Activated CD4-positive, alpha-beta memory T cell treated with anti-CD3 and anti-CD28 coated beads for 36 hours (primary cell): ENCODE data around the gene PTPN22. TPM values are rescaled to one million over a fixed set of nuclear protein-coding genes. Genes with fewer than 3 reads are reported as not detected.

Source experiments
- CTCF ChIA-PET: fragments of 350-600 bp; sonication (Branson Sonifier 250); formaldehyde crosslinking; loops from one replicate; lab custom pipeline; 2021; ENCODE audit warnings: antibody characterized with exemption, inconsistent platforms; lab: Charles Lee
- POLR2A ChIA-PET: fragments of 350-600 bp; sonication (Branson Sonifier 250); formaldehyde crosslinking; loops from one replicate; lab custom pipeline; 2021; ENCODE audit warnings: antibody characterized with exemption; lab: Charles Lee
- DNase-seq: peaks from one replicate; pipeline ENCODE4 v3.0.0-alpha.2; 2020
- H3K27ac Mint-ChIP-seq: one replicate; pipeline ENCODE4 v1.8.0; 2021; ENCODE audit warnings: mixed read lengths
- H3K27me3 Mint-ChIP-seq: one replicate; pipeline ENCODE4 v1.8.0; 2021; ENCODE audit warnings: mixed read lengths
- H3K36me3 Mint-ChIP-seq: one replicate; pipeline ENCODE4 v1.8.0; 2021; ENCODE audit warnings: mixed read lengths
- H3K4me1 Mint-ChIP-seq: one replicate; pipeline ENCODE4 v1.8.0; 2021; ENCODE audit warnings: low read depth, mixed read lengths
- H3K4me3 Mint-ChIP-seq: one replicate; pipeline ENCODE4 v1.8.0; 2021; ENCODE audit warnings: mild to moderate bottlenecking, mixed read lengths
- H3K9me3 Mint-ChIP-seq: one replicate; pipeline ENCODE4 v1.8.0; 2021; ENCODE audit warnings: mixed read lengths
- intact Hi-C: fragments of 100-400 bp; cut with micrococcal nuclease; formaldehyde crosslinking; loops from one replicate; pipeline ENCODE4 v1.15.1; 2023
- total RNA-seq, 2 experiments: library from RNA; stranded (reverse); gene quantifications; one replicate each; pipeline ENCODE4 v1.2.3, GENCODE V29; 2021

PTPN22 gene
- total RNA-seq, 2 experiments from 2014 or later, result 45.2 to 45.7 TPM

- intact Hi-C loops, result no loop called here
- H3K9me3 Mint-ChIP-seq, result no peaks in the 10 kb centered on the region
- POLR2A ChIA-PET, result interaction anchor here (0.7 to 1.7 kb wide), 4 partner anchors 11 to 788 kb away, joined by 3 to 5 read pairs (median 4); partner anchors contain the start of genes DCLRE1B and HIPK1
- no peaks in the 10 kb centered on the region for H3K27me3 Mint-ChIP-seq
- CTCF ChIA-PET, result interaction anchor here (0.7 to 1.3 kb wide), 2 partner anchors 18 to 458 kb away, joined by 6 read pairs; partner anchors contain the start of genes AP4B1 and DCLRE1B
- H3K36me3 Mint-ChIP-seq, result peaks cover 1% of the 10 kb centered on the region
- no peak overlapping the region for H3K27ac Mint-ChIP-seq
- peaks cover 22% of the 10 kb centered on the region for H3K4me1 Mint-ChIP-seq
- no peak for DNase-seq
- no peak overlapping the region for H3K4me3 Mint-ChIP-seq
Measured at GRCh38 chr1:113886417-113887401, 15.2 kb upstream of the PTPN22 start.

DNA sequence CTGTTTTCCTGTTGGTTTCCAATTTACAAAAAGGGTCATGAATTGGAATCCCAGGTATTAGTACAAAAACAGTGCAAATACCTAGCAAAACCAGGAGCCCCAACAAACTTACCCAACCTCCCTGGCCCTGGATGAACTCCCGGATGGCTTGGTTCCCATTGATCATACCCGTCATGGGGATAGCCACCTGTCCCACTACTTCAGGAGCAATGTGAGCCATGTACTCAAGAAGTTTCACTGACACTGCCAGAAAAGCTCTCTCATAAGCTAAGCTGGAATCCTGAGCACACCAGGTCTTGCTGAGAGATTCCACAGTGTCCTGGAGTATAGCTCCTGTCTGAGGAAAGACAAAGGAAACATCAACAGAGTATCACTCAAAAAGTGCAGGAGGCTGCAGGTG, 10.1 kb upstream of the PTPN22 start:
- H3K4me3 Mint-ChIP-seq, result no peak overlapping the region
- intact Hi-C loops, result no loop called here
- POLR2A ChIA-PET, result interaction anchor here (0.8 to 2.2 kb wide), 4 partner anchors 14 to 49 kb away, joined by 3 to 6 read pairs (median 4); partner anchors contain the start of gene AP4B1
- no peaks in the 10 kb centered on the region for H3K9me3 Mint-ChIP-seq
- no peak for DNase-seq
- no peaks in the 10 kb centered on the region for H3K27me3 Mint-ChIP-seq
- CTCF ChIA-PET, result interaction anchor here (1.4 to 1.6 kb wide), 2 partner anchors 14 to 46 kb away, joined by 3 to 4 read pairs; no protein-coding TSS in a partner anchor
- no peak overlapping the region for H3K27ac Mint-ChIP-seq
- H3K4me1 Mint-ChIP-seq, result peaks cover 41% of the 10 kb centered on the region
- H3K36me3 Mint-ChIP-seq, result peaks cover 5% of the 10 kb centered on the region

- Mint-ChIP-seq H3K27me3 (no peaks in the 10 kb centered on the region), H3K9me3 (no peaks in the 10 kb centered on the region), H3K36me3 (peaks cover 4% of the 10 kb centered on the region), H3K27ac (peak overlapping the region; percentile 9), H3K4me1 (peaks cover 49% of the 10 kb centered on the region), H3K4me3 (no peak overlapping the region)
- intact Hi-C loops, result no loop called here
- no peak for DNase-seq
- CTCF ChIA-PET, result interaction anchor here (1.1 kb wide), 1 partner anchor 43 kb away, joined by 3 read pairs; no protein-coding TSS in a partner anchor
- POLR2A ChIA-PET, result interaction anchor here (1.9 kb wide), 1 partner anchor 24 kb away, joined by 8 read pairs; the partner anchor contains the start of gene AP4B1
Measured at GRCh38 chr1:113879739-113880038, 8.2 kb upstream of the PTPN22 start.

DNA sequence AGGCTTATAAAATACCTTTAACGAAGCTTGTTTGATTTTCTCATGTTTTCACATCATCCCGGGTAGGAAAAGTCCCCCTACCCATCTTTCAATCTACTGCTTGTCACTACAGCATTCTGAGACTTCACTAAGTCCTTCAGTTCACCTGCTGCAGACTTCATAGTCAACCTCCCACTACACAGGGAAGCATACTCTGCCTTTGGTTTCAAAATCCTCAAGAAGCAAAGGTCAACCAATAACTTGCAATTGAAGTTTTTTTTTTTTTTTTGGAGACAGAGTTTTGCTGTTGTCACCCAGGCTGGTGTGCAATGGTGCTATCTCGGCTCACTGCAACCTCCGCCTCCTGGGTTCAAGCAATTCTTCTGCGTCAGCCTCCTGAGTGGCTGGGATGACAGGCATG, 4.7 kb upstream of the PTPN22 start:
- H3K4me3 Mint-ChIP-seq, result no peak overlapping the region
- peaks cover 7% of the 10 kb centered on the region for H3K36me3 Mint-ChIP-seq
- no peaks in the 10 kb centered on the region for H3K9me3 Mint-ChIP-seq
- no peak for DNase-seq
- intact Hi-C loops, result no loop called here
- ChIA-PET CTCF (interaction anchor here (0.8 to 1.5 kb wide), 3 partner anchors 10 to 40 kb away, joined by 3 to 12 read pairs (median 3); partner anchors contain the start of gene AP4B1), POLR2A (interaction anchor here (2.9 kb wide), 1 partner anchor 28 kb away, joined by 10 read pairs; the partner anchor contains the start of genes AP4B1 and DCLRE1B)
- H3K4me1 Mint-ChIP-seq, result peaks cover 75% of the 10 kb centered on the region
- H3K27ac Mint-ChIP-seq, result no peak overlapping the region
- no peaks in the 10 kb centered on the region for H3K27me3 Mint-ChIP-seq

GRCh38 chr1:113875714-113876113, 4.2 kb upstream of the PTPN22 start:
- DNase-seq, result no peak
- Mint-ChIP-seq H3K4me1 (peaks cover 71% of the 10 kb centered on the region), H3K36me3 (peaks cover 9% of the 10 kb centered on the region), H3K4me3 (no peak overlapping the region), H3K9me3 (no peaks in the 10 kb centered on the region), H3K27me3 (no peaks in the 10 kb centered on the region), H3K27ac (peak overlapping the region; percentile 85)
- intact Hi-C loops, result loop anchor here (2.0 kb wide), 1 partner anchor 41 kb away; no protein-coding TSS in a partner anchor
- CTCF ChIA-PET, result interaction anchor here (0.9 to 1.5 kb wide), 2 partner anchors 29 to 40 kb away, joined by 3 to 12 read pairs; partner anchors contain the start of gene AP4B1
- POLR2A ChIA-PET, result interaction anchor here (1.2 to 2.9 kb wide), 2 partner anchors 10 to 28 kb away, joined by 5 to 10 read pairs; partner anchors contain the start of genes AP4B1 and DCLRE1B

- peaks cover 13% of the 10 kb centered on the region for H3K36me3 Mint-ChIP-seq
- peak overlapping the region; percentile 30 for H3K4me3 Mint-ChIP-seq
- ChIA-PET CTCF (interaction anchor here (0.6 to 1.6 kb wide), 5 partner anchors 10 to 67 kb away, joined by 3 to 5 read pairs (median 3); partner anchors contain the start of gene HIPK1), POLR2A (interaction anchor here (0.9 to 2.9 kb wide), 4 partner anchors 30 to 115 kb away, joined by 4 to 11 read pairs (median 8); partner anchors contain the start of genes AP4B1, DCLRE1B, HIPK1 and PHTF1)
- H3K27me3 Mint-ChIP-seq, result no peaks in the 10 kb centered on the region
- intact Hi-C loops, result loop anchor here (2.0 to 5.0 kb wide), 2 partner anchors 39 to 883 kb away; partner anchors contain the start of gene CSDE1
- H3K9me3 Mint-ChIP-seq, result no peaks in the 10 kb centered on the region
- DNase-seq, result peak; percentile 33
- H3K4me1 Mint-ChIP-seq, result peaks cover 66% of the 10 kb centered on the region
- peak overlapping the region; percentile 87 for H3K27ac Mint-ChIP-seq
Measured at GRCh38 chr1:113874012-113874879, 2.7 kb upstream of the PTPN22 start.

DNA sequence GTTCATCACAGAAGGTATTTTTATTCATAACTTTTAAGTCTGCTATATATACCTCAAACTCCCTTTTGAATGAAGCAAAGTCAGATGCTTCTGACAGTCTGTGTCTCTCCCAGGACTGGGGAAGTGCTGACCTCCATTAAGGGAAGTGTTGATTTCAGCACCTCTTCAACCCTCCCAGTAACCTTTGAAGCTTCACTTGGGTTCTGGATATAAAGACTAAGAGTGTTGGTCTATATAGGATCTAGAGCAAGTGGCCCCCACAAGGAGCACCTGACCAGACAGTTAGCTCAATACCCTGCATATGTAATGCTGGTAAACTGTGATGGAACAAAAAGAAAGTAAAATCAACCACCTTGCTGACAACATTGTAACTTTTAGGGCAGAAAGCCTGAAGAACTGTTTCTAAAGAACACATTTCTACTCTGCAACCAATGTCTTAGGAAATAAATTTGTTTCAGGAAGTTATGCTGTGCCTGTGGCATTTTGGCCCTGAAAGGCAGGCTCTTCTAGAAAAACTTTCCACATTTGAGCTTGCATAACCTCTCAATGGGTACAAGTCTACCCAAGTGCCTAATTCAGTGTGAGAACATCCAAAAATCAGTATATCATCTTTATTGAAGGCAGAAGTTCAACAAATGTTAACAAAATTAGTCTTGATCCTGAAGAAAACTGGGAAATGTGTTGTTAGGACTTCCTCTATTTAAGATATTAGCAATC, 865 bp upstream of the PTPN22 start:
- Mint-ChIP-seq H3K4me3 (peak overlapping the region; percentile 80), H3K4me1 (peaks cover 71% of the 10 kb centered on the region), H3K27me3 (no peaks in the 10 kb centered on the region), H3K36me3 (peaks cover 20% of the 10 kb centered on the region), H3K27ac (peak overlapping the region; percentile 97), H3K9me3 (no peaks in the 10 kb centered on the region)
- CTCF ChIA-PET, result interaction anchor here (1.0 kb wide), 1 partner anchor 58 kb away, joined by 3 read pairs; no protein-coding TSS in a partner anchor
- intact Hi-C loops, result loop anchor here (5.0 kb wide), 1 partner anchor 885 kb away; the partner anchor contains the start of gene CSDE1
- POLR2A ChIA-PET, result interaction anchor here (0.5 to 1.3 kb wide), 4 partner anchors 17 to 58 kb away, joined by 4 to 16 read pairs (median 4); partner anchors contain the start of genes AP4B1 and HIPK1
- DNase-seq, result peak; percentile 27

DNA sequence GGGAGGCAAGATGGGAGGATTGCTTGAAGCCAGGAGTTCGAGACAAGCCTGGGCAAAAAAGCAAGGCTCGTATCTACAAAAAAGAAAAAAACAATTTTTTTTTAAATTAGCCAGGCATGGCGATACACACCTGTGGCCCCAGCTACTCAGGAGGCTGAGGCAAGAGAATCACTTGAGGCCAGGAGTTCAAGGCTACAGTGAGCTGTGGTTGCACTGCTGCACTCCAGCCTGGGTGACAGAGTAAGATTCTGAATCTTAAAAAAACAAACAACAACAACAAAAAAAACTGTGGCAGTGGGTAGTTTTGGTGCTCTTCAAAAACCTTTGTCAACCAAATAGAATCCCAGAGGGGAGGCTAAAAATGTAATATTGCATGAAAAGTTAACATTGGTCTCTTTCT, 734 bp downstream of the PTPN22 start:
- Mint-ChIP-seq H3K9me3 (no peaks in the 10 kb centered on the region), H3K4me1 (peaks cover 75% of the 10 kb centered on the region), H3K36me3 (peaks cover 22% of the 10 kb centered on the region), H3K27me3 (no peaks in the 10 kb centered on the region), H3K4me3 (peak overlapping the region; percentile 80), H3K27ac (peak overlapping the region; percentile 97)
- CTCF ChIA-PET, result interaction anchor here (1.4 to 4.7 kb wide), 4 partner anchors 34 to 60 kb away, joined by 4 to 31 read pairs (median 12); partner anchors contain the start of genes AP4B1, DCLRE1B and HIPK1
- POLR2A ChIA-PET, result interaction anchor here (3.3 to 3.6 kb wide), 2 partner anchors 33 to 60 kb away, joined by 22 to 36 read pairs; partner anchors contain the start of genes AP4B1 and HIPK1
- intact Hi-C loops, result loop anchor here (1.0 to 5.0 kb wide), 6 partner anchors 16 to 887 kb away; partner anchors contain the start of genes AP4B1, CSDE1 and RSBN1
- DNase-seq, result peak; percentile 37

GRCh38 chr1:113868387-113869083, 3.0 kb downstream of the PTPN22 start:
- H3K27ac Mint-ChIP-seq, result peak overlapping the region; percentile 97
- ChIA-PET CTCF (interaction anchor here (1.7 to 4.7 kb wide), 3 partner anchors 9 to 36 kb away, joined by 4 to 31 read pairs (median 14); partner anchors contain the start of genes AP4B1 and DCLRE1B), POLR2A (interaction anchor here (1.1 to 3.6 kb wide), 4 partner anchors 12 to 62 kb away, joined by 3 to 36 read pairs (median 16); partner anchors contain the start of genes AP4B1, HIPK1 and RSBN1)
- H3K27me3 Mint-ChIP-seq, result no peaks in the 10 kb centered on the region
- intact Hi-C loops, result no loop called here
- H3K9me3 Mint-ChIP-seq, result no peaks in the 10 kb centered on the region
- no peak for DNase-seq
- H3K36me3 Mint-ChIP-seq, result peaks cover 25% of the 10 kb centered on the region
- H3K4me1 Mint-ChIP-seq, result peaks cover 59% of the 10 kb centered on the region
- H3K4me3 Mint-ChIP-seq, result peak overlapping the region; percentile 80
